Smooth muscle cell (in vitro differentiated cells): Measurements from ENCODE around the gene CD52. TPM values are rescaled to one million over a fixed set of nuclear protein-coding genes. Genes with fewer than 3 reads are reported as not detected.

ENCODE experiments used
- DNase-seq: peaks from one replicate; lab custom pipeline; 2025; ENCODE audit not compliant: unreplicated experiment; lab: John Stamatoyannopoulos, UW
- H2AFZ ChIP-seq: fragments of 200-600 bp; sonication (generic); 2 replicates; pipeline ENCODE4 v1.6.0; 2016; ENCODE audit warnings: antibody characterized with exemption, low read depth, mild to moderate bottlenecking
- H3F3A ChIP-seq: fragments of 200-600 bp; sonication (generic); 2 replicates; pipeline ENCODE4 v1.6.0; 2017; ENCODE audit warnings: antibody characterized with exemption, low read depth
- H3K27ac ChIP-seq: fragments of 200-600 bp; sonication (generic); 2 replicates; pipeline ENCODE4 v1.5.1; 2016; ENCODE audit warnings: low read depth, mild to moderate bottlenecking
- H3K27me3 ChIP-seq: fragments of 200-600 bp; sonication (generic); 2 replicates; pipeline ENCODE4 v1.6.1; 2016; ENCODE audit warnings: low read depth, mild to moderate bottlenecking
- H3K36me3 ChIP-seq: fragments of 200-600 bp; sonication (generic); 2 replicates; pipeline ENCODE4 v1.5.1; 2016; ENCODE audit warnings: low read depth
- H3K4me1 ChIP-seq: fragments of 200-600 bp; sonication (generic); 2 replicates; pipeline ENCODE4 v1.5.1; 2016; ENCODE audit warnings: low read depth
- H3K4me2 ChIP-seq: fragments of 200-600 bp; sonication (generic); 2 replicates; pipeline ENCODE4 v1.6.0; 2016; ENCODE audit warnings: mild to moderate bottlenecking
- H3K4me3 ChIP-seq: fragments of 200-600 bp; sonication (generic); 2 replicates; pipeline ENCODE4 v1.5.1; 2016; ENCODE audit warnings: mild to moderate bottlenecking
- H3K79me2 ChIP-seq: fragments of 200-600 bp; sonication (generic); 2 replicates; pipeline ENCODE4 v1.6.0; 2016; ENCODE audit warnings: low read depth, mild to moderate bottlenecking
- H3K9ac ChIP-seq: fragments of 200-600 bp; sonication (generic); 2 replicates; pipeline ENCODE4 v1.6.0; 2016; ENCODE audit warnings: low read depth
- H3K9me3 ChIP-seq: fragments of 200-600 bp; sonication (generic); replicated peaks from 2 replicates; pipeline ENCODE4 v1.5.1; 2016; ENCODE audit warnings: low read depth
- H4K20me1 ChIP-seq: fragments of 200-600 bp; sonication (generic); 2 replicates; pipeline ENCODE4 v1.6.0; 2016; ENCODE audit warnings: low read depth
- WGBS: methylation state at CpG from one replicate; pipeline ENCODE4 v1.1.7; 2016; ENCODE audit warnings: low lambda C conversion rate; 5-methylcytosine and 5-hydroxymethylcytosine counted together
- polyA plus RNA-seq: library from polyadenylated mRNA; unstranded; fragments of >200 nt; fragmentation: Nextera tagmentation; extraction: Ambion mirVana; gene quantifications from 2 replicates; pipeline ENCODE4 v1.2.1, GENCODE V29; 2016
- total RNA-seq: library from RNA; depleted of rRNA; stranded (reverse); fragments of >200 nt; gene quantifications from 2 replicates; pipeline ENCODE4 v1.2.3, GENCODE V29; 2014
- TF ChIP-seq, protein P1 (sequence below): fragments of 200-600 bp; sonication (generic); IDR thresholded peaks from 2 replicates; pipeline ENCODE4 v1.5.1; 2017; ENCODE audit warnings: borderline replicate concordance, mild to moderate bottlenecking, antibody characterized with exemption; ENCODE audit not compliant: insufficient read depth, poor library complexity, severe bottlenecking

CD52 gene
- total and polyA plus RNA-seq, 2 experiments from 2014 or later = 0.39 TPM; not detected in 1

DNA sequence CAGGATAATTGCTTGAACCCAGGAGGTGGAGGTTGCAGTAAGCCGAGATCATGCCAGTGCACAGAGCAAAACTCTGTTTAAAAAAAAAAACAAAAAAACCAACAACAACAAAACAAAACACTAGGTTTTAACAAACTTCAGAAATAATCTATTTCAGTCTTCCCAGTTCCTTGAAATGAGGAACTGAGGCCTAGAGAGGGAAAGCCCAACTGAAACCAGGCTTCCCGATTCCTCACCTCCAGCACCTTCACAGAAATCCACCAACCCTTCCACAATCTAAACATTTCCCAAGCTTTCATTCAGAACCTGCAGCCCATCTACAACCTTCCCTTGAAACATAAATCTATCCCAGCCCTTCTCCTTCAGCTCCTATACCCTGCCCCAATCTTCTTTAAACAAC, 612 bp upstream of the CD52 start:
- Histone ChIP-seq H3K79me2 (no peaks in the 10 kb centered on the region), H2AFZ (no peak overlapping the region), H3K36me3 (no peaks in the 10 kb centered on the region), H3K4me2 (no peak overlapping the region), H3K27me3 (no peaks in the 10 kb centered on the region), H3K4me1 (peaks cover 6% of the 10 kb centered on the region), H3K9ac (no peak overlapping the region), H3K4me3 (no peak overlapping the region), H3K27ac (no peak overlapping the region), H3K9me3 (no peaks in the 10 kb centered on the region), H4K20me1 (no peaks in the 10 kb centered on the region), H3F3A (no peaks in the 10 kb centered on the region)
- 94% methylated on average over 2 of the region's 2 CpGs for WGBS
- no peak for DNase-seq
- TF ChIP-seq, protein P1, sequence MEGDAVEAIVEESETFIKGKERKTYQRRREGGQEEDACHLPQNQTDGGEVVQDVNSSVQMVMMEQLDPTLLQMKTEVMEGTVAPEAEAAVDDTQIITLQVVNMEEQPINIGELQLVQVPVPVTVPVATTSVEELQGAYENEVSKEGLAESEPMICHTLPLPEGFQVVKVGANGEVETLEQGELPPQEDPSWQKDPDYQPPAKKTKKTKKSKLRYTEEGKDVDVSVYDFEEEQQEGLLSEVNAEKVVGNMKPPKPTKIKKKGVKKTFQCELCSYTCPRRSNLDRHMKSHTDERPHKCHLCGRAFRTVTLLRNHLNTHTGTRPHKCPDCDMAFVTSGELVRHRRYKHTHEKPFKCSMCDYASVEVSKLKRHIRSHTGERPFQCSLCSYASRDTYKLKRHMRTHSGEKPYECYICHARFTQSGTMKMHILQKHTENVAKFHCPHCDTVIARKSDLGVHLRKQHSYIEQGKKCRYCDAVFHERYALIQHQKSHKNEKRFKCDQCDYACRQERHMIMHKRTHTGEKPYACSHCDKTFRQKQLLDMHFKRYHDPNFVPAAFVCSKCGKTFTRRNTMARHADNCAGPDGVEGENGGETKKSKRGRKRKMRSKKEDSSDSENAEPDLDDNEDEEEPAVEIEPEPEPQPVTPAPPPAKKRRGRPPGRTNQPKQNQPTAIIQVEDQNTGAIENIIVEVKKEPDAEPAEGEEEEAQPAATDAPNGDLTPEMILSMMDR = no peak

DNA sequence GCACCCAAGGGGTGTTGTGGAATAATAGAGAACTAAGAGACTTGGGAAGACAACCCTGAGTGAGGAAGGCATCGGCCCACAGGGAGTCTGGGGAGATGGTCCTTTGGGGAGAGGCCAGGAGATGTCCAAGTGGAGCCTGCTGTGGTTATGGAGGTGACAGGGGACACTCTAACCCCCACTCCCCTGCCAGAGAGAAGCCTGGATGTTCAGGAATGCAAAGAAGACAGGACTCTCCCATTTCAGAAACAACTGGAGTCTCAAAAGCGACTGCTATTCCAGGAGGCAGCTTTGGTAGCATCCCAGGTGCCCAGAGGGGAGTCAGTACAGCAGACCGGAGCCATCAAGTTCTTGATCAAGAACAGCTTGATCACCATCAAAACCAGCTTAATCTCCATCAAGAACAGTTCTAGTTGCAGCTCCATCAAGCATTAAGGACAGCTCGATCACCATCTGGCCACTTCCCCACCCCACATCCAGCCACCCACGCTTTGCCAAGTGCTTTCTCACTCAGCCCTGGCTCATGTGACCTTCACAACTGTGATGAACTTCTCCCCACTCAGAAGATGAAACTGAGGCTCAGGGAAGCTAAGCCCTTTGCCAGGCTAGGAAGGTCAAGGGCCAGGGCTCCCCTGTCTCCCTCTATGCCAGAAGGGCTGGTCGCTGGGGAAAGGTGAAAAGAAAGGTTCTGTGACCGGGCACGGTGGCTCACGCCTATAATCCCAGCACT, 743 bp downstream of the CD52 start:
- Histone ChIP-seq H4K20me1 (no peaks in the 10 kb centered on the region), H3K4me3 (no peak overlapping the region), H3K79me2 (no peaks in the 10 kb centered on the region), H2AFZ (no peak overlapping the region), H3K36me3 (no peaks in the 10 kb centered on the region), H3K27me3 (no peaks in the 10 kb centered on the region), H3K9ac (no peak overlapping the region), H3K27ac (no peak overlapping the region), H3K4me1 (peaks cover 6% of the 10 kb centered on the region), H3K9me3 (no peaks in the 10 kb centered on the region), H3K4me2 (no peak overlapping the region), H3F3A (no peaks in the 10 kb centered on the region)
- 92% methylated on average over 9 of the region's 9 CpGs for WGBS
- DNase-seq = no peak
- TF ChIP-seq, protein P1 = no peak

DNA sequence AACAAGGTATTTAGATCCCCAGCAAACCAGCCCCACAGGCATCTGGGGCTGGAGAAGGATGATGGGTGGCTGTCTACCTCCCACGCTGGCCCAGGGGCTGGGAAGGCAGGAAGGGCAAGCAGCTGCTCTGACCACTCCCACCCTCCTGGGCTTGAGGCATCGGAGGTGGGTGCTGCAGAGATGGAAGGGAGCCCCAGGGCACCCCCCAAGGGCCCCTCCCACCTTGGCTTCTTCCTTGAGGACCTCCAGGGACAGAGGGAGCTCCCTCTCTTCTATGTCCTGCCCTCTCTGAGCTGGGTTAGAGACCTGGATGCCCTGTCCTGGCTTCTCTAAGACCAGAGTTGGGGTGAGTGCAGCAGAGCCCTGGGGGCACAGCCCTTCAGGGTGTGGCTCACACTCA, 3.1 kb downstream of the CD52 start:
- Histone ChIP-seq H3K27me3 (no peaks in the 10 kb centered on the region), H3K4me1 (peaks cover 6% of the 10 kb centered on the region), H3K9ac (no peak overlapping the region), H3K4me3 (no peak overlapping the region), H3K79me2 (no peaks in the 10 kb centered on the region), H3K36me3 (no peaks in the 10 kb centered on the region), H3K4me2 (no peak overlapping the region), H3F3A (no peaks in the 10 kb centered on the region), H4K20me1 (no peaks in the 10 kb centered on the region), H2AFZ (no peak overlapping the region), H3K27ac (no peak overlapping the region), H3K9me3 (no peaks in the 10 kb centered on the region)
- TF ChIP-seq, protein P1 = no peak
- DNase-seq = no peak
- 84% methylated on average over 2 of the region's 2 CpGs for WGBS

DNA sequence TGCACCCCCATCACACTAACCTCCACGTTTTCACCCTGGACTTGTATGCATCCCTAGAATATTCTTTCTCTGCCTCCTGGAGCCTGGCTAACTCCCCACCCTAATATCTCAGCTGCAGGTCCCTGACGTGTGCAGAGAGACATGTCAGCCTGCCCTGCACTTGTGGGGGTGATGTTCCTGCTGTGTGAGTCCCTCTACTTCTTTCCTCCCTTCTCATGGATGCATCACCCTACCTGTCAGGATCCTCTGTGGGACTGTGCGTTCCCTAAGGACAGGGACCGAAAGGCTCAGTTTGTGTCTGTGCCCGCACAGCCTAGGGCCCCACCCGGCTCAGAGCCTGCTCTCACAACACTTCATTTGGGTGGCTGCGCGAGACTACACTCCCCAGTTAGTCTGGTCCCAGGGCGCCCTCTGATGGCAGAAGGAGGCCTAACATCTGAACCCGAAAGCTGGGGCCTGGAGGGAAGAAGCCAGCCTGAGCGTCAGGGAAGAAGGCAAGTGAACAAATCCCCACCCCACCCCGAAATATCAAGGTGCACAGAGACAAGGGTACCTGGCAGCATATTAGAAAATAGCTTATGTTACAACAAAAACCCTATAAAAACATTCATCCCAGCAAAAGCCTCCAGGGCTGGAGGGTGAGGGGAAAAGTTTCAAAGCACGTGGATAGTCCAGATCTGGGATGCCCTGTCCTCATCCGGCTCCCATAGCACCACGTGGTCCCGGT, 3.7 kb downstream of the CD52 start:
- H3K9me3 ChIP-seq = no peaks in the 10 kb centered on the region
- no peak overlapping the region for H3K9ac ChIP-seq
- TF ChIP-seq, protein P1 = peak; percentile 84
- H4K20me1 ChIP-seq = no peaks in the 10 kb centered on the region
- WGBS = 37% methylated on average over 16 of the region's 16 CpGs
- H3F3A ChIP-seq = no peaks in the 10 kb centered on the region
- no peak overlapping the region for H3K27ac ChIP-seq
- no peaks in the 10 kb centered on the region for H3K36me3 ChIP-seq
- no peaks in the 10 kb centered on the region for H3K27me3 ChIP-seq
- no peak overlapping the region for H3K4me3 ChIP-seq
- peak; percentile 83 for DNase-seq
- peaks cover 6% of the 10 kb centered on the region for H3K4me1 ChIP-seq
- no peak overlapping the region for H2AFZ ChIP-seq
- no peak overlapping the region for H3K4me2 ChIP-seq
- H3K79me2 ChIP-seq = no peaks in the 10 kb centered on the region
